ENCODE measurements around the gene GPR68.
"Not testable (repeated sequence)": the region's sequence is repeated elsewhere in the genome, so short reads cannot be mapped to it uniquely, and the experiment has no call there.

GPR68 gene

DNA sequence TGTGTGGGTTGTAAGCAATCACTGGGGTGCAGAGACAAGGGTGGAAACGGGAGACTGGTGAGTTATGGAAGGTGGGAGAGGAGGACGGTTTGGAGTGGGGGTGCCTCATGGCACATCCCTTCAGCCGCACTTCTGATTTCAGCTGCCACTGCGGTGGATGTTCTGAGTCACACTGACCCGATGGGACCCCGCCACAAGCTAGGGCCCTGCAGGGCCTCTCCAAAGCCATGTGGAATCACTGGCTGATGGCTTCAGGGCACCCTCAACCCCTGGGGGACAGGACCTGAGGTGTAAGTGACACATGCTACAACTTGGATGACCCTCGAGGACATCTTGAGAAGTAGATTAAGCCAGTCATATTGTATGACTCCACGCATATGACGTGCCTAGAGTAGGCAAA lies 53.7 kb downstream of the GPR68 start:
- no peak for DNase-seq (ENCODE audit: low read depth, low spot score)

DNA sequence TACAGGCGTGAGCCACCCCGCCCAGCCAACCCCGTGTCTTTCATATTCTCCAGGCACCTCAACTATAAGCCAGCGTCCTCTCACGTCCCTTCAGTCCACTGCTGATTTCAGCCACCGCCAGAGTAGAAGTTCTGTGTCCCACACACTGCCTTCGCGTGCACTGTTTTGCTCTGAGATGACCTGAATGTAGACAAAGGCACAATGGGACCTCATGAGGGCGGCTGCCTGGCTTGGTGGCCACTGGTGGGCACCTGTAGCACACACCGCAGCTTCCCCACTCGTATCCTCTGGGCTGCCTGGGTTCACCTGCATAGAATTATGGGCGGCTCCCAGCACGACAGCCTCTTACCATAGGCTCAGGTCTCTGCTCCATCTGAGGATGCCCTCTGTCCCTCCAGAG lies 57.2 kb downstream of the GPR68 start:
- no peak for DNase-seq (ENCODE audit: low read depth, low spot score)

DNA sequence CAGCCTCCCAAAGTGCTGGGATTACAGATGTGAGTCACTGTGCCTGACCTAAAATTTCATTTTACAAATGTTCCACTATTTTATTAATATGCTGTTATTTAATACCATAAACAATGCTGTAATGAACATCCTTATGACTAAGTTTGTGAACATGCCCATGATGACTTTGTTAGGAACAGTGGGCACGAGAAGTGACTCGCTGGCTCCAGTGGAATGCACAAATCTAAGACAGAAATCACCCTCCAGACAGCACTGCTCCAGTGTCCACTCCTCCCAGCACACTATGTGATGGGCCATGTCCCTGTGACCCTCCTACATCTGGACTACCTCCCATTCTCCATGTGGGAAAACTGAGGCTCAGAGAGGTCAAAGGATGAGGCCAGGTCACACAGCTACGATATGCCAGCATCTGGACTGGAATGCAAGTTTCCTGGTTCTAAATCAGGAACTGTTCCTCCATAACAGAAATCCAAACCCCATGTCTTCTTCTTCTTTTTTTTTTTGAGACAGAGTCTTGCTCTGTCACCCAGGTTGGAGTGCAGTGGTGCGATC lies 57.9 kb downstream of the GPR68 start:
- DNase-seq (ENCODE audit: low read depth, low spot score), result no peak

DNA sequence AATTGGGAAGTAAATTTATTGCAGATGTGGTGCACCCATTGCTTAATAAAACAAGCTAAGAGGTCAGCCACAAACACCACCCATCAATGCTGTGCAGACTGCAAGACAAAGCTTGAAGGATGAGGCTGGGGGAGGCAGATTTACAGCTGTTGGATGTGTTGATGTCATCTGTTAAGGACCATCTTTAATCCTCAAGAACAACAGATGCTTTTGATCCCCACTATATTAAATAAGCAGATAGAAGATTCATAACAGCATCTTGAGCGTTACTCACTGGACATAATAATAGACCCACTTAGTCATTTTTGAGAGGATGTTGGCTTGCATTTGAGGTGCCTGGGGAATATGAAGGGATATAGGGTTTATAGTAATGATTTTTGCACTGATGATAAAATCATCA lies 58.8 kb downstream of the GPR68 start:
- no peak for DNase-seq (ENCODE audit: low read depth, low spot score)

DNA sequence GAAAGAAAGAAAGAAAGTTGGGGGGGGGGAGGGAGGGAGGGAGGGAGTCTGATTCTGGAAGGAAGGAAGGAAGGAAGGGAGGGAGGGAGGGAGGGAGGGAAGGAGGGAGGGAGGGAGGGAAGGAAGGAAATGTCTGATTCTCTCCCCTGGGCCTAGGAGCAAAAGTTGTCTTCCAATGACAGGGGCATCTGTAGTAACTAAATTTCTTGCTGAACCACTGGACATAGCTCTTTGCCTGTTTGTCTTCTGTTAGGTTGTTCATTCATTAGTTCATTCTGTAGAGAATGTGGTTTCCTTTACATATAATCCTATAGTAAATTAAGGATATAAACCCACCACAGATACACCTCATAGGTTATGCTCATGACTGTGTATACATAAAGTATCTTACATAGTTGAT lies 59.9 kb downstream of the GPR68 start:
- no peak for DNase-seq (ENCODE audit: low read depth, low spot score)

DNA sequence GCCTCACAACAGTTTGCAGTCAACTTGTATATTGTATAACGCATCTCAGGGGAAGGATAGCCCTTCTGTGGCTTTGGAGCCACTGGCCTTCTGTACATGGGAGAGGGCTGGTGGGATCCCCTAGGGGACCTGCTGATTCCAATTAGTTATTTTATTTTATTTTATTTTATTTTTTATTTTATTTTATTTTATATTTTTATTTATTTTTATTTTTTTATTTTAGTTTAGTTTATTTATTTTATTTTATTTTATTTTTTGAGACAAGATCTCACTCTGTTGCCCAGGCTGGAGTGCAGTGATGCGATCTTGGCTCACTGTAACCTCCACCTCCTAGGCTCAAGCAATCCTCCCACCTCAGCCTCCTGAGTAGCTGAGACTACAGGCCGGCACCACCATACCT lies 61.8 kb downstream of the GPR68 start:
- DNase-seq (ENCODE audit: low read depth, low spot score), result not testable (repeated sequence)
